Endothelial cell (in vitro differentiated cells): Measurements from ENCODE around the gene UBE2I. TPM values are rescaled to one million over a fixed set of nuclear protein-coding genes. Genes with fewer than 3 reads are reported as not detected.
"Not testable (repeated sequence)": the region's sequence is repeated elsewhere in the genome, so short reads cannot be mapped to it uniquely, and the experiment has no call there.

Experiments
- DNase-seq: peaks from one replicate; pipeline ENCODE4 v3.0.0; 2021; ENCODE audit warnings: low spot score
- H3K27ac Mint-ChIP-seq: one replicate; pipeline ENCODE4 v1.8.0; 2021; ENCODE audit warnings: mixed read lengths, inconsistent platforms; ENCODE audit not compliant: unreplicated experiment
- H3K27me3 Mint-ChIP-seq: one replicate; pipeline ENCODE4 v1.8.0; 2021; ENCODE audit warnings: mild to moderate bottlenecking, moderate library complexity, mixed read lengths, inconsistent platforms; ENCODE audit not compliant: unreplicated experiment
- H3K36me3 Mint-ChIP-seq: one replicate; pipeline ENCODE4 v1.8.0; 2021; ENCODE audit warnings: mild to moderate bottlenecking, low read depth, mixed read lengths, inconsistent platforms; ENCODE audit not compliant: unreplicated experiment
- H3K4me1 Mint-ChIP-seq: one replicate; pipeline ENCODE4 v1.8.0; 2021; ENCODE audit warnings: mild to moderate bottlenecking, mixed read lengths, inconsistent platforms; ENCODE audit not compliant: unreplicated experiment
- H3K4me3 Mint-ChIP-seq: one replicate; pipeline ENCODE4 v1.8.0; 2021; ENCODE audit warnings: mild to moderate bottlenecking, mixed read lengths, inconsistent platforms; ENCODE audit not compliant: unreplicated experiment
- H3K9me3 Mint-ChIP-seq: one replicate; pipeline ENCODE4 v1.8.0; 2021; ENCODE audit warnings: mixed read lengths, inconsistent platforms; ENCODE audit not compliant: unreplicated experiment
- CTCF ChIP-seq: fragments of 200-600 bp; sonication (generic); IDR thresholded peaks from one replicate; pipeline ENCODE4 v1.5.0; 2021; ENCODE audit warnings: antibody characterized with exemption; ENCODE audit not compliant: unreplicated experiment
- total RNA-seq: library from RNA; stranded (reverse); fragmentation: NEBNext Ultra II Directional; extraction: Animal tissue kit (Norgen Biotek cat#: 25700); gene quantifications from one replicate; pipeline ENCODE4 v1.2.1, GENCODE V29; 2021; ENCODE audit not compliant: unreplicated experiment

UBE2I gene
- total RNA-seq, 1 donor from 2014 or later: 167 TPM

- Mint-ChIP-seq H3K36me3 (no peaks in the 10 kb centered on the region), H3K27ac (no peak overlapping the region), H3K4me3 (no peak overlapping the region), H3K4me1 (no peaks in the 10 kb centered on the region), H3K27me3 (peaks cover 14% of the 10 kb centered on the region), H3K9me3 (no peaks in the 10 kb centered on the region)
- DNase-seq: no peak
- no peak for TF ChIP-seq CTCF
Observed at GRCh38 chr16:1293921-1294656, 15.3 kb upstream of the UBE2I start.

- Mint-ChIP-seq H3K4me3 (no peak overlapping the region), H3K9me3 (no peaks in the 10 kb centered on the region), H3K27me3 (peaks cover 13% of the 10 kb centered on the region), H3K36me3 (no peaks in the 10 kb centered on the region), H3K27ac (no peak overlapping the region), H3K4me1 (no peaks in the 10 kb centered on the region)
- TF ChIP-seq CTCF: no peak
- DNase-seq: no peak
Observed at GRCh38 chr16:1295465-1295864, 14.0 kb upstream of the UBE2I start.

- not testable (repeated sequence) for H3K27ac Mint-ChIP-seq, H3K4me3 Mint-ChIP-seq, DNase-seq, H3K4me1 Mint-ChIP-seq, H3K9me3 Mint-ChIP-seq, H3K36me3 Mint-ChIP-seq
- H3K27me3 Mint-ChIP-seq: peaks cover 11% of the 10 kb centered on the region
Observed at GRCh38 chr16:1296688-1297017, 12.8 kb upstream of the UBE2I start.

GRCh38 chr16:1297018-1297696 is 12.3 kb upstream of the UBE2I start:
- Mint-ChIP-seq H3K27me3 (peaks cover 11% of the 10 kb centered on the region), H3K4me1 (no peaks in the 10 kb centered on the region), H3K27ac (no peak overlapping the region), H3K9me3 (no peaks in the 10 kb centered on the region), H3K4me3 (no peak overlapping the region), H3K36me3 (no peaks in the 10 kb centered on the region)
- DNase-seq: no peak
- TF ChIP-seq CTCF: no peak

GRCh38 chr16:1298406-1298805 is 11.0 kb upstream of the UBE2I start:
- Mint-ChIP-seq H3K9me3 (no peaks in the 10 kb centered on the region), H3K4me3 (no peak overlapping the region), H3K27ac (no peak overlapping the region), H3K27me3 (peaks cover 11% of the 10 kb centered on the region), H3K36me3 (no peaks in the 10 kb centered on the region), H3K4me1 (no peaks in the 10 kb centered on the region)
- TF ChIP-seq CTCF: no peak
- DNase-seq: no peak
